GM12872 (cell line): ENCODE data around the gene GRIA1.

Source experiments
- CTCF ChIP-seq: IDR thresholded peaks from 3 replicates; pipeline ENCODE4 v1.5.1; 2011; ENCODE audit warnings: low read depth, mild to moderate bottlenecking, low read length, moderate library complexity; ENCODE audit not compliant: insufficient read depth

GRIA1 gene

GRCh38 chr5:153770066-153770465 is 279.6 kb downstream of the GRIA1 start:
- no peak for TF ChIP-seq CTCF

DNA sequence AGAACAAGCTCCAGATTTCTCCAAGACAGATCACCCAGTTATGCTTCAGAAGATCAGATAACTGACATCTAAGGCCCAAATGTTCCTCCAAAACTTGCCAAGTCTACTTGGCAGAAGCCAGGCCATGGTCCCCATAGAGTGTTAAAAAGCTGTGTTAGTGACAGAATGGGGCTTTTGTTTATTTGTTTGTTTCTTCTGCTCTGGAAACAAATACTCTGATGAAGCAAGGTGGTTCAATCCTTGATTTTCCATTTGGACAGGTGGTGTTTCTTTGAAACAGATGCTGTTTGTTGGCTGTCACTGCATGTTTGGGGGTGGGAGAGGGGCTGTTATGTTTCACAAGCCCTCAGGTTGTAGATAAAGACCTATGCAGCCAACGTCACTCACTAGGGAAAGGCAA is 284.2 kb downstream of the GRIA1 start:
- no peak for TF ChIP-seq CTCF

DNA sequence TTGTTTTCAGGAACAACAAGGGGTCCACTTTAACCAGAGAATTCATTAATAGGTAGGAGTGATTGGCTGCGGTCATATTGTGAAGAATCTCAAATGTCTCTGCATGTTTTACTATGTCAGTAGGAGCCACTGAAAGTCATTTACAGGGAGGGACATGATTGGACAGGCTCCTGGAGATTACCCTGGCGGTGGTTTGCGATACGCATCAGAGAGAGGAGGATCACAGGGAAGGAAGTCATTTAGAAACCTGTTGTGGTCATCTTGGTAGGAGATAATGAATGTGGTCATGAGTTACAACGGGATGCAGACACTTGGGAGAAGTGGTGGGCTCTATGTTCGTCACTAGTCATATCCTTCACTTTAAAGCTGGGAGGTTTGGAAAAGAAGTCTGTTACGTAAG is 285.5 kb downstream of the GRIA1 start:
- TF ChIP-seq CTCF, result no peak

GRCh38 chr5:153777681-153778581 is 287.5 kb downstream of the GRIA1 start:
- TF ChIP-seq CTCF, result no peak

GRCh38 chr5:153779836-153780235 is 289.4 kb downstream of the GRIA1 start:
- no peak for TF ChIP-seq CTCF

GRCh38 chr5:153780876-153781705 is 290.6 kb downstream of the GRIA1 start:
- no peak for TF ChIP-seq CTCF

GRCh38 chr5:153782589-153783361 is 292.3 kb downstream of the GRIA1 start:
- no peak for TF ChIP-seq CTCF
